Mesendoderm (in vitro differentiated cells): ENCODE measurements around the gene CYP4A11. TPM values are rescaled to one million over a fixed set of nuclear protein-coding genes. Genes with fewer than 3 reads are reported as not detected.
"Not testable (repeated sequence)": the region's sequence is repeated elsewhere in the genome, so short reads cannot be mapped to it uniquely, and the experiment has no call there.

Source experiments
- DNase-seq: peaks from one replicate; pipeline ENCODE4 v3.0.0; 2013
- H2AK5ac ChIP-seq: 2 replicates; pipeline ENCODE4 v1.6.1; 2013; ENCODE audit warnings: low read length, inconsistent platforms
- H2BK120ac ChIP-seq: 2 replicates; pipeline ENCODE4 v1.6.1; 2013; ENCODE audit warnings: low read depth, mild to moderate bottlenecking, low read length, moderate library complexity, mixed read lengths
- H2BK15ac ChIP-seq: replicated peaks from 2 replicates; pipeline ENCODE4 v1.6.1; 2013; ENCODE audit warnings: low read depth, mild to moderate bottlenecking, moderate library complexity
- H2BK5ac ChIP-seq: 2 replicates; pipeline ENCODE4 v1.6.1; 2013; ENCODE audit warnings: low read length, inconsistent platforms
- H3K18ac ChIP-seq: 2 replicates; pipeline ENCODE4 v1.6.1; 2013; ENCODE audit warnings: mild to moderate bottlenecking, low read length, mixed read lengths
- H3K23ac ChIP-seq: one replicate; pipeline ENCODE4 v1.6.1; 2013; ENCODE audit warnings: low read length
- H3K27ac ChIP-seq: 2 replicates; pipeline ENCODE4 v1.5.1; 2013; ENCODE audit warnings: low read depth, mild to moderate bottlenecking, inconsistent platforms, low read length, moderate library complexity
- H3K27me3 ChIP-seq: 2 replicates; pipeline ENCODE4 v1.6.1; 2013; ENCODE audit warnings: low read length, control low read depth, mild to moderate bottlenecking, inconsistent platforms; ENCODE audit not compliant: insufficient read depth, poor library complexity
- H3K36me3 ChIP-seq: 2 replicates; pipeline ENCODE4 v1.6.1; 2013; ENCODE audit warnings: low read length, inconsistent platforms; ENCODE audit not compliant: control insufficient read depth, insufficient read depth
- H3K4ac ChIP-seq: one replicate; pipeline ENCODE4 v1.6.1; 2013; ENCODE audit warnings: low read depth, mild to moderate bottlenecking, low read length, moderate library complexity
- H3K4me1 ChIP-seq: 2 replicates; pipeline ENCODE4 v1.6.1; 2013; ENCODE audit warnings: low read depth, low read length, inconsistent platforms; ENCODE audit not compliant: control insufficient read depth
- H3K4me2 ChIP-seq: 2 replicates; pipeline ENCODE4 v1.6.1; 2013; ENCODE audit warnings: low read length
- H3K4me3 ChIP-seq: 2 replicates; pipeline ENCODE4 v1.5.1; 2013; ENCODE audit warnings: mild to moderate bottlenecking, low read length
- H3K56ac ChIP-seq: one replicate; pipeline ENCODE4 v1.6.1; 2013; ENCODE audit warnings: low read length
- H3K79me1 ChIP-seq: 2 replicates; pipeline ENCODE4 v1.6.1; 2013; ENCODE audit warnings: low read length, inconsistent platforms
- H3K79me2 ChIP-seq: 2 replicates; pipeline ENCODE4 v1.6.1; 2013; ENCODE audit warnings: mild to moderate bottlenecking, low read length; ENCODE audit not compliant: control insufficient read depth, insufficient read depth
- H3K9ac ChIP-seq: 2 replicates; pipeline ENCODE4 v1.6.1; 2013; ENCODE audit warnings: low read length, inconsistent platforms
- H4K5ac ChIP-seq: one replicate; pipeline ENCODE4 v1.6.1; 2013; ENCODE audit warnings: low read length
- H4K8ac ChIP-seq: one replicate; pipeline ENCODE4 v1.6.1; 2013; ENCODE audit warnings: low read depth, mild to moderate bottlenecking, control low read depth, low read length, moderate library complexity
- WGBS: extraction: QIAGEN DNeasy Blood & Tissue Kit; methylation state at CpG from one replicate; pipeline ENCODE4 v1.1.7; 2013; ENCODE audit warnings: low lambda C conversion rate, missing lambda C conversion rate; ENCODE audit not compliant: insufficient coverage; ENCODE audit errors: extremely low coverage; 5-methylcytosine and 5-hydroxymethylcytosine counted together
- small RNA-seq: library from polyadenylated mRNA; stranded (forward); fragments of <200 nt; extraction: miRNeasy Mini kit (QIAGEN cat#:217004); gene quantifications from one replicate; pipeline ENCODE3, GENCODE V24; 2013; ENCODE audit not compliant: insufficient read depth

Gene CYP4A11

DNA sequence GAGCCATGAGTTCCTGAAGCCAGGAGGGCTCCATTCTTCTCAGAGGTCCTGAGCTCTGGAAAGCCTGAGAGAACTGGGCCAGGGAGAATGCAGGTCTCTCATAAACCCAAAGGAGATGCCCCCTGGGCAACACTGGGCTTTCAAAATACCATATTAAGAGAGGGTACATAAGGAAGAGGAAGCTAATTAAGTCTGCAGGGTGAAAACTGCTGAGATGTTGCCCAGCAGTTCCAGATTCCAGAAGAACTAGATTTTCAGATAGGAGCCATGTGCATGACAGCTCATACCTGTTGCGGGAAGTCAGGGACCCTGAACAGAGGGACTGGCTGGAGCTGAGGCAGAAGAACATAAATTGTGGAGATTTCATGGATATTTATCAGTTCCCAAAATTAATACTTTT lies 40.9 kb downstream of the CYP4A11 start:
- Histone ChIP-seq H3K27ac (no peak overlapping the region), H2AK5ac (no peak overlapping the region), H3K4me2 (no peak overlapping the region), H2BK120ac (no peak overlapping the region), H3K9ac (no peak overlapping the region), H3K27me3 (no peaks in the 10 kb centered on the region), H4K5ac (no peak overlapping the region), H3K4me3 (no peak overlapping the region), H3K79me1 (no peaks in the 10 kb centered on the region), H4K8ac (no peak overlapping the region), H2BK5ac (no peak overlapping the region), H2BK15ac (no peak overlapping the region), H3K18ac (no peak overlapping the region), H3K4ac (no peak overlapping the region), H3K56ac (no peak overlapping the region), H3K79me2 (no peaks in the 10 kb centered on the region), H3K4me1 (no peaks in the 10 kb centered on the region), H3K23ac (no peak overlapping the region), H3K36me3 (no peaks in the 10 kb centered on the region)
- DNase-seq, result no peak
- no CpG with 5 or more reads among the region's 1 CpG for WGBS

DNA sequence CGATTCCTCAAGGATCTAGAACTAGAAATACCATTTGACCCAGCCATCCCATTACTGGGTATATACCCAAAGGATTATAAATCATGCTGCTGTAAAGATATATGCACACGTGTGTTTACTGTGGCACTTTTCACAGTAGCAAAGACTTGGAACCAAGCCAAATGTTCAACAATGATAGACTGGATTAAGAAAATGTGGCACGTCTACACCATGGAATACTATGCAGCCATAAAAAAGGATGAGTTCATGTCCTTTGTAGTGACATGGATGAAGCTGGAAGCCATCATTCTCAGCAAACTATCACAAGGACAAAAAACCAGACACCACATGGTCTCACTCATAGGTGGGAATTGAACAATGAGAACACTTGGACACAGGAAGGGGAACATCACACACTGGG lies 59.6 kb downstream of the CYP4A11 start:
- not testable (repeated sequence) for H3K18ac ChIP-seq, H3K4me3 ChIP-seq, H3K36me3 ChIP-seq, H3K56ac ChIP-seq, H3K79me2 ChIP-seq, DNase-seq, H2BK5ac ChIP-seq, H3K27me3 ChIP-seq, H3K9ac ChIP-seq, H2BK120ac ChIP-seq, H2BK15ac ChIP-seq, H3K4me1 ChIP-seq, H3K79me1 ChIP-seq, H4K8ac ChIP-seq, H3K27ac ChIP-seq, H3K23ac ChIP-seq, H3K4ac ChIP-seq, H4K5ac ChIP-seq, H2AK5ac ChIP-seq, H3K4me2 ChIP-seq
- no CpG with 5 or more reads among the region's 3 CpGs for WGBS

Small RNA genes within 50 kb of the gene (small RNA-seq; reads per million reads assigned to genes)
- gene CYP4A26P, result not detected
